Measurements from ENCODE around the gene DMTF1.
"Not testable (repeated sequence)": the region's sequence is repeated elsewhere in the genome, so short reads cannot be mapped to it uniquely, and the experiment has no call there.

Gene DMTF1, protein sequence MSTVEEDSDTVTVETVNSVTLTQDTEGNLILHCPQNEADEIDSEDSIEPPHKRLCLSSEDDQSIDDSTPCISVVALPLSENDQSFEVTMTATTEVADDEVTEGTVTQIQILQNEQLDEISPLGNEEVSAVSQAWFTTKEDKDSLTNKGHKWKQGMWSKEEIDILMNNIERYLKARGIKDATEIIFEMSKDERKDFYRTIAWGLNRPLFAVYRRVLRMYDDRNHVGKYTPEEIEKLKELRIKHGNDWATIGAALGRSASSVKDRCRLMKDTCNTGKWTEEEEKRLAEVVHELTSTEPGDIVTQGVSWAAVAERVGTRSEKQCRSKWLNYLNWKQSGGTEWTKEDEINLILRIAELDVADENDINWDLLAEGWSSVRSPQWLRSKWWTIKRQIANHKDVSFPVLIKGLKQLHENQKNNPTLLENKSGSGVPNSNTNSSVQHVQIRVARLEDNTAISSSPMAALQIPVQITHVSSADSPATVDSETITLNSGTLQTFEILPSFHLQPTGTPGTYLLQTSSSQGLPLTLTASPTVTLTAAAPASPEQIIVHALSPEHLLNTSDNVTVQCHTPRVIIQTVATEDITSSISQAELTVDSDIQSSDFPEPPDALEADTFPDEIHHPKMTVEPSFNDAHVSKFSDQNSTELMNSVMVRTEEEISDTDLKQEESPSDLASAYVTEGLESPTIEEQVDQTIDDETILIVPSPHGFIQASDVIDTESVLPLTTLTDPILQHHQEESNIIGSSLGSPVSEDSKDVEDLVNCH

DNA sequence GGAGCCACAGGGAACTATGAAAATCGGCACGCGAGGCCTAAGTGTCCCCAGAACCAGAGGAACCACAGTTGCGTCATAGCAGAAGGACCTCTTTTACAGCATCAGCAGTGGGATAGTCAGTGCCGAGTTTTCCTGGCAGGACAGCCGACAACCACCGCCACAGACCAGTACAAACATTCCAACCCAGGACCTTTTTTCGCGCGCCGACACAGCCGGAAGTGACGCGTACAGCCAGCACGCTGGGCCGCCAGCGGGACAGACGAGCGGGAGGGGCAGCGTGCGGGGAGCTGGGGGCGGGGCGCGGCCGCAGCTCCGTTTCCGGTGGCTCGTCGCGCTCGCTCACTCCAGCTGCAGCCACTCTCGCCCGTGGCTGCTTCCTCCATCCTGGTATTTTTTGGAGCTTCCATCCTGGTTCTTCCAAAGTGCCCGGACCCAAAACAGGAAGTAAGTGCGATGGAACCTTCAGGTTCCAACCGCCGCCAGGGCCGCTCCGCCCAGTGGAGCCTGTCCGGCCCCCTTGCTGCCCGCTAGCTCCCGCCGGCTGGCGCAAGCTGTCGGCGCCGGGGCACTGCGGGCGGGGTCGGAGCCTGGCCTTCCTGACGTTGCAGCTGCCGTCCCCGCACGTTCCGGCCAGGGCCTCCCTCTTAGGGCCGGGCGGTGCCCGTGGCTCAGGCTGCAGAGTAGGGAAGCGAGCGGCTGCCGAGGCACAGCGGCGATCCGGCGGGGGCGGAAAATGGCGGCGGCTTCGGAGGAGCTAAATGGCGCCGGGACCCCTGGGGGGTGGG lies at the start of gene DMTF1:
Gene DMTF1 (plus strand): TSS at position 342 of the 785 bp plus-strand sequence. CDS start 12,489 bp downstream, outside the sequence.
- Mint-ChIP-seq H3K4me3 (peak within 1 kb of the TSS; percentile 88), H3K36me3 (ENCODE audit: low read depth) (peaks cover 46% of the 10 kb centered on the region), H3K4me1 (ENCODE audit: low read depth) (peaks cover 44% of the 10 kb centered on the region), H3K27ac (peak within 1 kb of the TSS; percentile 98), H3K9me3 (no peaks in the 10 kb centered on the region), H3K27me3 (no peaks in the 10 kb centered on the region)
- peak; percentile 91 for DNase-seq

DNA sequence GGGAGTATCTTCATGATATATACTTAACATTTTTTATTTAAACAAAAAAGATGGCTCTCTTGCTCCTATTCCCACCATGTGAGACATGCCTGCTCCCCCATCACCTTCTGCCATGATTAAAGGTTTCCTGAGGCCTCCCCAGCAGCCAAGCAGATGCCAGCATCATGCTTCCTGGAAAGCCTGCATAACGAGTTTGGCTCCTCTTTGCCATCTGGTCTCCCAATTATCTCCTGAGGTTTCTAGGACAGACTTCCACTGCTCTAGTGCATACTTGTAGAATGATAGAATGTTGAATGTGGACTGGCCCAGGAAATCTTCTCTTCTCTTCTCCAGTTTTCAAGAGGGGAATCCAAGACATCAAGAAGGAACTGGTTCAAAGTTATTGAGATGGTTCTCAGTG lies 46.9 kb upstream of the DMTF1 start:
- no peak for DNase-seq
- H3K4me1 Mint-ChIP-seq (ENCODE audit: low read depth), result peaks cover 4% of the 10 kb centered on the region
- H3K27me3 Mint-ChIP-seq, result peaks cover 19% of the 10 kb centered on the region
- H3K9me3 Mint-ChIP-seq, result no peaks in the 10 kb centered on the region
- H3K27ac Mint-ChIP-seq, result no peak overlapping the region
- H3K4me3 Mint-ChIP-seq, result no peak overlapping the region
- no peaks in the 10 kb centered on the region for H3K36me3 Mint-ChIP-seq (ENCODE audit: low read depth)

DNA sequence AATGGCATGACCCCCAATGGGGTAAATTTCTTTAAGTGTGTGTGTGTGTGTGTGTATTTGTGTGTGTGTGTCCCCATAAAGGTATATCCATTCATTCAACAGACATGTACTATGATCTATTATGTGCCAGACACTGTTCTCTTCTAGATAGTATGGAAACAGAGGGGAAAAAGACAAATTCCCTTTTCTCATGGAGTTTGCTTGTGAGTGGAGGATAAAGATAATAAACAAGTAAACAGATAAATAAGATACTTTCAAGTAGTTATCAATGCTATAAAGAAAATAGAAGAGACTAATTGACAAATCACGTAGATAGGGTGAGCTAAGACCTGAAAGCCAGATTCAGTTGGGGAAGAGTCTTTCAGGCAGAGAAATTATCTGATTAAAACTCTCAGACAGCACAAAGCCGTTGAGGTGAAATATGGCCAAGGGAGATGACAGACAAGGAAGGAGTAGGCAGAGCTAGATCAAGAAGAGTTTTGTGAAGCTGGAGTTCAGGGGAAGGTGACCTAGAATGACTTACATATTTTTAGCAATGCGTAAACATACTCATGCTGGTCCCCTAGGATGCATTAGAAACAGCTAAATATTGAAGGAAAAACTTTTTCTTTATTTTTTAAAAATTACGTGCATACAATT lies 45.2 kb upstream of the DMTF1 start:
- H3K4me3 Mint-ChIP-seq, result no peak overlapping the region
- no peaks in the 10 kb centered on the region for H3K9me3 Mint-ChIP-seq
- H3K27me3 Mint-ChIP-seq, result peaks cover 15% of the 10 kb centered on the region
- peaks cover 4% of the 10 kb centered on the region for H3K4me1 Mint-ChIP-seq (ENCODE audit: low read depth)
- DNase-seq, result no peak
- no peak overlapping the region for H3K27ac Mint-ChIP-seq
- H3K36me3 Mint-ChIP-seq (ENCODE audit: low read depth), result no peaks in the 10 kb centered on the region

DNA sequence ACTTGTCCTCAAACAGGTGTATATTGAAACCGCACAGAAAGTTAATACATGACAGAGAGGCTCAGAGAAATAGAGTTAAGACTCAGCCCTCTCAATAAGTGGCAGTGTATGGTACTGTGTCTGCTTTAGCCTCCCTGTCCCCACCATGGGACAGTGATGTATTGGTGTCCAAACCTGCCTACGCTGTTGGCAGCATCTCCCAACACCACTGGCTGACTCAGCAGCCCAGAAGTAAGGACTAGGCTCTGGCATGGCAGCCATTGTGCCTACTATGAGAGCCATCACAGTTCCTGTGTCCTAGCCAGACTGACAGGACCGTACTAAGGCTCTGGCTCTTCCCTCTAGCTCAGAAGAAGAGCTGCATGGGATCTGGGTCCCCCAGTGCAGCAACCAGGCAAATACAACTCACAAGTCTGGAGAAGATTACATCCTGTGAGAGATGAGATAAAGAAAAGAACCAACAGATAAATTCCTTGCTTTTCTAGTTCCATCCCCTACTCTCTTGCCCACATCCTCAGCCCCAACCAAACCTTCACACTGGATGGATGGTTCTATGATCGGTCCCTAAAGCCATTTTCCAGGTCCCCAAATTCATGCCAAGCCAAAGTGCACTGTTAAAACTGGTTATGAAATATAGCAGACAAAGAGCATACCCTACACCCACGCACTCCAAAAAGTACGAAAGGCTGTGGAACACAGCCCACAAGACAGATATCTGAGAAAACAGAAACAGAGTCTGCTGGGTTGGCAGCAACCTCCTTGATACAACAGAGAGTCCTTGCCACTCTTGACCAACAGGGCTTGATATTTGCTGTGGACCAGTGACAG lies 44.1 kb upstream of the DMTF1 start:
- Mint-ChIP-seq H3K4me1 (ENCODE audit: low read depth) (peaks cover 4% of the 10 kb centered on the region), H3K4me3 (no peak overlapping the region), H3K27me3 (peaks cover 15% of the 10 kb centered on the region), H3K9me3 (no peaks in the 10 kb centered on the region), H3K27ac (no peak overlapping the region), H3K36me3 (ENCODE audit: low read depth) (no peaks in the 10 kb centered on the region)
- no peak for DNase-seq

DNA sequence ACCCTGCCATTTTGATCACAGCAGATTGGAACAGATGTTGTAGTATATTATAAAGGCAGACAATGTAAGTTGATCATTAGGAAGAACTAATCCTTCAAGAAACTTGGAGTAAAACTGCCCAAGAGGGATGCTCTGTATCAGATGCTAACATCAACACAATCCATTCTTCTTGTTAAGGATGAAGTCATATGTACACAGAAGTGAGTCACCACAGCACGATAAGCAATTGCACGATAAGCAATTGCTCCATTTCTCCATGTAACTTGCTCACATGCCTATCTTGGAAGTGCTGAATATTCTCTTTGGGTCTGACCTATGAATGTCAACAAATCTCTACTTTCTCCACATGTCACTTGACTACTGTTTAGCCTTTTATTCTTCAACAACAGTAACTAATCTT lies 41.5 kb upstream of the DMTF1 start:
- no peak for DNase-seq
- H3K4me1 Mint-ChIP-seq (ENCODE audit: low read depth), result peaks cover 4% of the 10 kb centered on the region
- H3K9me3 Mint-ChIP-seq, result peaks cover 10% of the 10 kb centered on the region
- H3K36me3 Mint-ChIP-seq (ENCODE audit: low read depth), result no peaks in the 10 kb centered on the region
- H3K27ac Mint-ChIP-seq, result no peak overlapping the region
- no peak overlapping the region for H3K4me3 Mint-ChIP-seq
- H3K27me3 Mint-ChIP-seq, result peaks cover 20% of the 10 kb centered on the region

DNA sequence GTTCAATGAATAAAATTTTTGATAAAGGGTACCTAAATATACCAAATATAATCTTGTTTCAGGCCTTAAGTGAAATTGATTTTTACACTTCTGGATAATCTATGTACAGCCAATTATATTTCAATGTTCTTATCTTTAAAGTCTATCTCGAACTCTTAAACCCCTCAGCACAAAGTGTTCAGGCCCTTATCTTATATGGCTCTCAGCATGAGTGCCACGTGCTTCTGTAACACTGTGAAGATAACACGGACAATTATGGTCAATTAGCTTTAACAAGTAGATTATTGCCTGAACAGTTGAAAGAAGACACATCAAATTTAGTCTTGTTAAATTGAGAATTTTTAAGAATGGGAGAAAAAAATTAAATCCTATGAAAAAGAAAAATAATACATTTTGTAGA lies 40.4 kb upstream of the DMTF1 start:
- Mint-ChIP-seq H3K9me3 (peaks cover 10% of the 10 kb centered on the region), H3K4me3 (no peak overlapping the region), H3K4me1 (ENCODE audit: low read depth) (peaks cover 9% of the 10 kb centered on the region), H3K27me3 (peaks cover 22% of the 10 kb centered on the region), H3K27ac (no peak overlapping the region), H3K36me3 (ENCODE audit: low read depth) (no peaks in the 10 kb centered on the region)
- DNase-seq, result no peak

DNA sequence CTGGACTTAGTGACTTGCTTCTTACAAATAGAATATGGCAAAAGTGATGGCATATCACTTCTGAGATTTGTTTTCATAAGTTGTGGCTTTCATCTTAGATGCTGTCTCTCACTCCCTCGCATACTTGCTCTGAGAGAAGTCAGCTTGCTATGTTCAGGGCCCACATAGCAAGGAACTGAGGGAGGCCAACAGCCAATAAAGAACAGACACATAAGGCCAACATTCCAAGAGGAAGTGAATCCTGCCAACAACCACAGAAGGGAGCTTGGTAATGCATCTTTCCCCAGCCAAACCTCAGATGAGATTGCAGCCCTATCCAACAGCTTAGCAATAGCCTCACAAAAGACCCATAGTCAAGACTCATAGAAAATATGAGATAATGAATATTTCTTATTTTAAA lies 39.2 kb upstream of the DMTF1 start:
- peaks cover 13% of the 10 kb centered on the region for H3K27me3 Mint-ChIP-seq
- peaks cover 9% of the 10 kb centered on the region for H3K4me1 Mint-ChIP-seq (ENCODE audit: low read depth)
- H3K9me3 Mint-ChIP-seq, result peaks cover 10% of the 10 kb centered on the region
- no peak for DNase-seq
- H3K36me3 Mint-ChIP-seq (ENCODE audit: low read depth), result no peaks in the 10 kb centered on the region
- H3K27ac Mint-ChIP-seq, result no peak overlapping the region
- no peak overlapping the region for H3K4me3 Mint-ChIP-seq

DNA sequence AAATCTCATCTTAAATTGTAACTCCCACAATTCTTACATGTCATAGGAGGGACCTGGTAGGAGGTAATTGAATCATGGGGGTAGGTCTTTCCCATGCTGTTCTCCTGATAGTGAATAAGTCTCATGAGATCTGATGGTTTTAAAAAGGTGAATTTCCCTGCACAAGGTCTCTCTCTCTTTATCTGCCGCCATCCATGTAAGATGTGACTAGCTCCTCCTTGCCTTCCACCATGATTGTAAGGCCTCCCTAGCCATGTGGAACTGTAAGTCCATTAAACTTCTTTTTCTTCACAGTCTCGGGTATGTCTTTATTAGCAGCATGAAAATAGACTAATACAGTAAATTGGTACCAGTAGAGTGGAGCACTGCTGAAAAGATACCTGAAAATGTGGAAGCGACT lies 38.3 kb upstream of the DMTF1 start:
- H3K4me1 Mint-ChIP-seq (ENCODE audit: low read depth); H3K36me3 Mint-ChIP-seq (ENCODE audit: low read depth); H3K27me3 Mint-ChIP-seq; H3K4me3 Mint-ChIP-seq; DNase-seq; H3K27ac Mint-ChIP-seq; H3K9me3 Mint-ChIP-seq: not testable (repeated sequence)

DNA sequence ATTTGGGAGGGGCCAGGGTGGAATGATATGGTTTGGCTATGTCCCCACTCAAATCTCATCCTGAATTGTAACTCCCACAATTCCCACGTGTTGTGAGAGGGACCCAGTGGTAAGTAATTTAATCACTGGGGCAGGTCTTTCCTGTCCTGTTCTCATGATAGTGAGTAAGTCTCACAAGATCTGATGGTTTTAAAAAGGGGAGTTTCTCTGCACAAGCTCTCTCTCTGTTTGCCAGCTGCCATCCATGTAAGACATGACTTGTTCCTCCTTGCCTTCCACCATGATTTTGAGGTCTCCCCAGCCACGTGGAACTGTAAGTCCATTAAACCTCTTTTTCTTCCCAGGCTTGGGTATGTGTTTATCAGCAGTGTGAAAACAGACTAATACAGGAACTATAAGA lies 36.5 kb upstream of the DMTF1 start:
- H3K4me1 Mint-ChIP-seq (ENCODE audit: low read depth); DNase-seq; H3K9me3 Mint-ChIP-seq; H3K27ac Mint-ChIP-seq; H3K4me3 Mint-ChIP-seq; H3K36me3 Mint-ChIP-seq (ENCODE audit: low read depth); H3K27me3 Mint-ChIP-seq: not testable (repeated sequence)

DNA sequence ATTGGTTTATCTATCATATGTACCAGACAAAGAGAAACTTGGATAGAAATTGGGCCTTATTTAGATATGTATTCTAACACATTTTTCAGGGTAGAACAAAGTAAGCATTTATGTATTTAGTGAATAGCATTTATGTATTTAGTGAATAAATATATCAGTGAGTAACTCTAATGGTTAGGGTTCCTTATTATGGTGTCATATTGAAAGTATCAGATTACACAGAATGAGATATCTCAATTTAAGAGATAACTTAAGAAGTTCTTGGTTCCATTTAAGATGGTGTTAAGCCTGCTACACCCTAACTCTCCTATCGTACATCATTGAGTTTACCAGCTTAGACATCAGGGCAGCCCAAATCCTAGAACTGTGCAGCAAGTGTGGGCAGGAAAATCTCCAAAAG lies 35.9 kb upstream of the DMTF1 start:
- H3K4me1 Mint-ChIP-seq (ENCODE audit: low read depth), result peaks cover 5% of the 10 kb centered on the region
- H3K36me3 Mint-ChIP-seq (ENCODE audit: low read depth), result no peaks in the 10 kb centered on the region
- no peak for DNase-seq
- H3K27ac Mint-ChIP-seq, result no peak overlapping the region
- H3K4me3 Mint-ChIP-seq, result no peak overlapping the region
- H3K27me3 Mint-ChIP-seq, result peaks cover 7% of the 10 kb centered on the region
- peaks cover 10% of the 10 kb centered on the region for H3K9me3 Mint-ChIP-seq

DNA sequence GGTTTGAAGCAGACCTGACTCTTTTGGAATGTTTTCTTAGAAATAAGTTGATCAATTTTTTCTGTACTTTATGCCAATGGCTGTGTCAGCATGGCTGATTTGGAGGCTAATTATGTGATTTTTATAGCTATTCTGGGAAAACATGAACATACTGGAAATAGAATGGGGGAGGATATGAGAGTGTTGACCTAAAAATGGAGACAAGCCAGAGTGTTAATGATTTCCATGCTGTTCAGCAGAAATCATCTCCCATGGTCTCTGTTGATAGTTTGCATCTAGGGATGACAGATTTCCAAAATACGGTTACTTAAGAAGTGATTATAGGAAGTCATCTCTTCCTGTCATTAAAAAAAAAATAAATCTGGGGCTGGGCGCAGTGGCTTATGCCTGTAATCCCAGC lies 32.7 kb upstream of the DMTF1 start:
- DNase-seq, result no peak
- Mint-ChIP-seq H3K36me3 (ENCODE audit: low read depth) (no peaks in the 10 kb centered on the region), H3K4me3 (no peak overlapping the region), H3K27me3 (peaks cover 3% of the 10 kb centered on the region), H3K27ac (no peak overlapping the region), H3K4me1 (ENCODE audit: low read depth) (peaks cover 5% of the 10 kb centered on the region), H3K9me3 (no peaks in the 10 kb centered on the region)

DNA sequence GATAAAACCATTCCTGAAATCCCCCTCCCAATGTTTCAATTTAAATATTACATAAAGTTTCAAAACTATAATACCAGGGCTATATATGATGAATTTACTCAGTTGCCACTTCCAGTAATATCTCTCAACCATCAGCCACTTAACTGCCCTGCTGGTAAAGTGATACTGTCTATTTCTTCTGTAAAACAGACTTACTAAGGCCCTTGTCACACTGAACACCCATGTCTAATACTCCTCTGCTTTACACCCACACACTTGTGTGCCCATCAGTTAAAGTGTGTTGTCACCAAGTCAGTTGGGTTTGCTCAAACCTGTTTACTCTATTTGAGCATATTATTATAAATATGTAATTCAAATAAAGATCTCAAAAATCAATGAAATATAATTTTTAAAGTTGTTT lies 29.1 kb upstream of the DMTF1 start:
- H3K27me3 Mint-ChIP-seq, result peaks cover 7% of the 10 kb centered on the region
- DNase-seq, result no peak
- no peak overlapping the region for H3K27ac Mint-ChIP-seq
- H3K36me3 Mint-ChIP-seq (ENCODE audit: low read depth), result no peaks in the 10 kb centered on the region
- H3K4me1 Mint-ChIP-seq (ENCODE audit: low read depth), result no peaks in the 10 kb centered on the region
- no peaks in the 10 kb centered on the region for H3K9me3 Mint-ChIP-seq
- no peak overlapping the region for H3K4me3 Mint-ChIP-seq

DNA sequence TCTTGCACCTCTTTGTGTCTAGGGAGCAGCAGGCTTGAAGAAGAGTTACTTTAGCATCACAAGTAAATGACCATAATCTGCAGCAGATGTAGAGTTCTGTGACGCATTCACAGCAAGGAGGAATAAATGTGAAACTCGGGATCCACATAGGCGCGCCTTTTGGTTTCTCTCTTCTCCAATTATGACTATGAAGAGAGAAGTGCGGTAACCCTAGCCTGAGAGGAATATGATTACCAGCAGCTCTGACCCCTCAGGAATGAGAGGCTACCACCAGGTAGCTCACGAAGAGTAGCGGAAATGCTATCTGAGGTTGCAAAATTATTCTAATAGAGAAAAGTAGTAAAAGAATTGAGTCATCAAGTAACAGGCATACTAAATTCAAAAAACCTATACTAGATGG lies 25.2 kb upstream of the DMTF1 start:
- Mint-ChIP-seq H3K36me3 (ENCODE audit: low read depth) (no peaks in the 10 kb centered on the region), H3K27ac (no peak overlapping the region), H3K4me3 (no peak overlapping the region), H3K27me3 (peaks cover 7% of the 10 kb centered on the region), H3K9me3 (no peaks in the 10 kb centered on the region), H3K4me1 (ENCODE audit: low read depth) (no peaks in the 10 kb centered on the region)
- no peak for DNase-seq

DNA sequence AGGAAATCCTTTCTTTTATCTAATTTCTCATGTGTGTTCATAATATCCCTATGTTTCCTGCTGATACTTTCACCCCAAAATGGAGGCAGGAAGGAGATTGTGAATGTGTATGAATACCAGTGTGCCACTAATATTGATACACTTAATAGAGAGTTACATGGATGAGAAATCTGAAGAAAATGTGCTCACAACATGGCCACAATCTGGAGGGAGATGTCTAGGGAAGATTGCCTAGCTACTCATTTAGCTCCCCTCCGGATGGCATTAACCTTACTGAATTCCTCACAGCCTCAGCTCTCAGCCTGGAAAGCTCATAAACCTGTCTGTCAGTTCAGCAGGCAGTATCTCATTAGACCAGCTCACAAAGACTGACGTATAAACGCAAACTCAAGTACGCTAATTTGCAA lies 23.4 kb upstream of the DMTF1 start:
- peaks cover 2% of the 10 kb centered on the region for H3K4me1 Mint-ChIP-seq (ENCODE audit: low read depth)
- peaks cover 10% of the 10 kb centered on the region for H3K27me3 Mint-ChIP-seq
- DNase-seq, result no peak
- no peak overlapping the region for H3K27ac Mint-ChIP-seq
- H3K36me3 Mint-ChIP-seq (ENCODE audit: low read depth), result no peaks in the 10 kb centered on the region
- no peaks in the 10 kb centered on the region for H3K9me3 Mint-ChIP-seq
- no peak overlapping the region for H3K4me3 Mint-ChIP-seq

All from activated T-cell treated with anti-CD3 and anti-CD28 coated beads, Interleukin-2, amount 50 U/mL, for 24 hours (primary cell).